ENCODE measurements around the gene LNPEP. TPM values are rescaled to one million over a fixed set of nuclear protein-coding genes. Genes with fewer than 3 reads are reported as not detected.
A peak's percentile ranks its signal among the peaks of the same experiment; 100 is the strongest.

LNPEP gene
- total RNA-seq, 1 experiment from 2014 or later, result 6.4 TPM

- TF ChIP-seq STAT6 (CRISPR knock-in tag; conservative IDR thresholded peaks at IDR 0.05; ENCODE audit: low read depth) (no peak), CREM (CRISPR knock-in tag; IDR thresholded peaks at IDR 0.05) (peak; percentile 29; the same call in 1 of the 2 replicates), TP53 (CRISPR knock-in tag; IDR thresholded peaks at IDR 0.05) (no peak), USF2 (CRISPR knock-in tag; IDR thresholded peaks at IDR 0.05) (no peak), TEAD4 (CRISPR knock-in tag; IDR thresholded peaks at IDR 0.05) (no peak), FOXP4 (CRISPR knock-in tag; IDR thresholded peaks at IDR 0.05) (peak; percentile 69), IRF2 (CRISPR knock-in tag; IDR thresholded peaks at IDR 0.05; ENCODE audit: borderline replicate concordance, low read depth) (no peak), MYBL2 (CRISPR knock-in tag; IDR thresholded peaks at IDR 0.05) (peak; percentile 55; the same call in 1 of the 2 replicates), ZMAT4 (CRISPR knock-in tag; IDR thresholded peaks at IDR 0.05) (no peak), ZBTB43 (CRISPR knock-in tag; IDR thresholded peaks at IDR 0.05) (0 out of 2 replicates have a peak, but pooled peaks have one; percentile 61), TEAD1 (CRISPR knock-in tag; IDR thresholded peaks at IDR 0.05) (peak; percentile 19; the same call in 1 of the 2 replicates), HMGA2 (CRISPR knock-in tag; IDR thresholded peaks at IDR 0.05) (no peak; the same call in 1 of the 2 replicates)
Measured at GRCh38 chr5:96934708-96935558, 947 bp upstream of the LNPEP start (continued).

GRCh38 chr5:96936431-96937320, 796 bp downstream of the LNPEP start:
- ChIA-PET CTCF (interaction anchor here (0.5 to 1.5 kb wide), 7 partner anchors 26 to 206 kb away, joined by 3 to 6 read pairs (median 4); partner anchors contain the start of gene LIX1), POLR2A (interaction anchor here (0.9 to 1.1 kb wide), 4 partner anchors 68 to 222 kb away, joined by 3 to 4 read pairs (median 3); partner anchors contain the start of gene ERAP1)
- Mint-ChIP-seq H3K27ac (no peak overlapping the region), H3K9me3 (no peaks in the 10 kb centered on the region), H3K4me3 (peak overlapping the region; percentile 96), H3K36me3 (no peaks in the 10 kb centered on the region), H3K4me1 (peaks cover 30% of the 10 kb centered on the region), H3K27me3 (ENCODE audit: low read depth) (peaks cover 15% of the 10 kb centered on the region)
- ATAC-seq (peak; percentile 4), DNase-seq (ENCODE audit: low spot score) (peak; percentile 40)
- TF ChIP-seq AFF4 (CRISPR knock-in tag; IDR thresholded peaks at IDR 0.05; ENCODE audit: borderline replicate concordance) (no peak), ZNF121 (CRISPR knock-in tag; IDR thresholded peaks at IDR 0.05) (peak; percentile 70; the same call in 1 of the 2 replicates), SP1 (CRISPR knock-in tag; conservative IDR thresholded peaks at IDR 0.05) (no peak), FOXP1 (CRISPR knock-in tag; IDR thresholded peaks at IDR 0.05; ENCODE audit: borderline replicate concordance) (no peak), SMAD3 (CRISPR knock-in tag; IDR thresholded peaks at IDR 0.05; ENCODE audit: borderline replicate concordance) (no peak), HMGA2 (CRISPR knock-in tag; IDR thresholded peaks at IDR 0.05) (no peak), TCF7 (CRISPR knock-in tag; IDR thresholded peaks at IDR 0.05; ENCODE audit: low read depth) (no peak)
- TF ChIP-seq, protein P1, sequence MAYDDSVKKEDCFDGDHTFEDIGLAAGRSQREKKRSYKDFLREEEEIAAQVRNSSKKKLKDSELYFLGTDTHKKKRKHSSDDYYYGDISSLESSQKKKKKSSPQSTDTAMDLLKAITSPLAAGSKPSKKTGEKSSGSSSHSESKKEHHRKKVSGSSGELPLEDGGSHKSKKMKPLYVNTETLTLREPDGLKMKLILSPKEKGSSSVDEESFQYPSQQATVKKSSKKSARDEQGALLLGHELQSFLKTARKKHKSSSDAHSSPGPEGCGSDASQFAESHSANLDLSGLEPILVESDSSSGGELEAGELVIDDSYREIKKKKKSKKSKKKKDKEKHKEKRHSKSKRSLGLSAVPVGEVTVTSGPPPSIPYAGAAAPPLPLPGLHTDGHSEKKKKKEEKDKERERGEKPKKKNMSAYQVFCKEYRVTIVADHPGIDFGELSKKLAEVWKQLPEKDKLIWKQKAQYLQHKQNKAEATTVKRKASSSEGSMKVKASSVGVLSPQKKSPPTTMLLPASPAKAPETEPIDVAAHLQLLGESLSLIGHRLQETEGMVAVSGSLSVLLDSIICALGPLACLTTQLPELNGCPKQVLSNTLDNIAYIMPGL (CRISPR knock-in tag; IDR thresholded peaks at IDR 0.05), result no peak

Data from WTC11 (cell line).